Measurements from ENCODE around the gene TIMM10.

TIMM10 gene

DNA sequence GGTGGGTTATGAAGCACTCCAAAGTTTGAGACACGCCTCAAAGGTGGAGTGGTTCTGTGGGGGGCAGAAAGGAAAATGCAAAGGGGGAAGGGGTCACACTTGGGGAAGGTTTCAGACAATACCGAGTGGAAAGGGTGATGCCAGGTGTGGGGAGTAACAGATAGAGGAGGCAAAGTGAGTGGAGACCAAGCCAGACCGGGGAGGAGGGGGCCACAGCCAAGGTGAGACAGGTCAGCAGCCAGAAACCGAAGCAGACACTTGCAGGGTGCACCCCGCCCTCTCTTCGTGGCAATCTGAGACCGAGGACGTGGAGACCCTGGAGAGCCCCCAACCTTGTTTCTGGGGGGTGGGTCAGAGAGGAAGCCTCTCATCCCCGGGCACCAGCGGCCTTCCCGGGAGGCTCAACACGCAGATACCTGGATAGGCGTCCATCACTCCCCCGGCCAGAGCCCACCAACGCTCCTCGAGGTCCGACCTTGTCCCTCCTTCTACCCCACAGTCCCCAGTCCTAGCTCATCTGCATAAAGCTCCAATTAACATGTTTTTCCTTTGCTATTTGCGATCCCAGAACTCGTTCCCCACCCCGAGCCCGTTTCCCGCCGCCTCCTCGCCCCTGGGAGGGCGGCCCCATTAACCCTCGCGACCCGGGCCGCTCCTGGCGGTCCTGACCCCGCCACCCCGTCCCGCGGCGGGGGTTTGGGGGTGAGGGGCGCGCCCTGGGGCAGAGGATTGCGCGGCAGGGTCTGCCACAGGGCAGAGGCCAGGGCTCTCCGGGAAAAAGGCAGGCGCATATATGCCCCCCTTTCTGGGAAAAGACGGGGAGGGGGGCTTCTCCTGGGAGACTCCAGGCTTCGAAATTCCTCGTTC is 48.4 kb downstream of the TIMM10 start:
- no peak for DNase-seq

DNA sequence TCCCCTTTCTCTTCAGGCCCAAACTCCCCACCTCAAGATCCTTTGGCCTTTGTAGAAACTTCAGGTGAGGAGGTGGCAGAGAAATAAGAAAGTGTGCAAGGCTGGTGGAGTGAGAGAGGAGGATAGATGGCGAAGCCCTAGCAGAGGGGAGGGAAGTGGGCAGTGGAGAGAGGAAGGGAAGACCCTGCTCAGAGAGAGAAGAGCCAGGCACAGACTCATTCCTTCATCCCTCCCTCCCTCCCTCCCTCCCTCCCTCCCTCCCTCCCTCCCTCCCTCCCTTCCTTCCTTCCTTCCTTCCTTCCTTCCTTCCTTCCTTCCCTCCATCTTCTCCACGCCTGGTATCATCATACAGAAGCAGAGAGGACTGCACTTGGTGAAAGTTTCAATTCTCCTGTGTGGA is 49.2 kb downstream of the TIMM10 start:
- no peak for DNase-seq

- DNase-seq: peak; percentile 46
Observed at GRCh38 chr11:57480409-57481137, 50.0 kb downstream of the TIMM10 start.

GRCh38 chr11:57479911-57480310 is 50.6 kb downstream of the TIMM10 start:
- DNase-seq: no peak

GRCh38 chr11:57479021-57479663 is 51.4 kb downstream of the TIMM10 start:
- DNase-seq: no peak
